GM19372 (cell line): ENCODE results near the gene UHRF2.
"Not testable (repeated sequence)": the region's sequence is repeated elsewhere in the genome, so short reads cannot be mapped to it uniquely, and the experiment has no call there.

Experiments used
- ATAC-seq: cut with Tn5 transposase; IDR thresholded peaks from one replicate; pipeline ENCODE4 v1.9.1; 2021; ENCODE audit warnings: mild to moderate bottlenecking, low read depth, moderate library complexity; ENCODE audit not compliant: unreplicated experiment

The UHRF2 gene

GRCh38 chr9:6424940-6425339 lies 11.9 kb downstream of the UHRF2 start:
- no peak for ATAC-seq

DNA sequence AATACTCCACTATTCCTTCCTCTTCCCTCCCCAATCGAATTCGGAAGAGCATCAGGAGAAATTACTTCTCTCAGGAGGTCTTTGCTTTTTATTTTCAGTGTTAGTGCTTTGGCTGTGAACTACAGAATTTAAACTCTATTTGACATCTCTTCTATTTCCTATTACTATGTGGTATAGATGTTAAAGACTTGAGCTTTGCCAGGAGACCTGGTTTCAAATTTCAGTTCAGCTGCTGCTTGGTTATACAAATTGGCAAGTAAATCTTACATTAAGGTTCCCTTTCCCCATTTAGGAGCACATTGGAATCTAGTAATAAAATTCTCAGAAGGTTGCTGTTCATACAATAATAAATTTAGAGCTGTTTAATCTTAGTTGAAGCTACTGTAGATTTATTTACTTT lies 13.1 kb downstream of the UHRF2 start:
- no peak for ATAC-seq

- ATAC-seq: peak; percentile 95
Measured at GRCh38 chr9:6428940-6429889, 16.2 kb downstream of the UHRF2 start.

DNA sequence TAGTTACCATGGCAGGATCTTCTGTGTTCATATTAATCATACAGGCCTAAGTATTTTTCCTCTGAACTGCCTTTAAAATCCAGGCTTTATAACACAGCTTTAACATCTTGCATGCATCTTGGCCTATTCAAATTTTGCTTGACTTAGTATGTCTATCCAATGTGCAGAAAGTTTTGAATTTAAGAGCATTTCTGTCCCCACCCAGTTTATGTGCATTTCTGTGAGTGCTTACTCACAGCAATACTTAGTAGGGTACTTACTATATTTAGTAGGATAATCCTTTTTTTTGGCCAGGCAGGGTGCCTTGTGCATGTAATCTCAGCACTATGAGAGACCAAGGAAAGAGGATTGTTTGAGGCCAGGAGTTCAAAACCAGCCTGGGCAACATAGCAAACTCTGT lies 18.0 kb downstream of the UHRF2 start:
- ATAC-seq: no peak

DNA sequence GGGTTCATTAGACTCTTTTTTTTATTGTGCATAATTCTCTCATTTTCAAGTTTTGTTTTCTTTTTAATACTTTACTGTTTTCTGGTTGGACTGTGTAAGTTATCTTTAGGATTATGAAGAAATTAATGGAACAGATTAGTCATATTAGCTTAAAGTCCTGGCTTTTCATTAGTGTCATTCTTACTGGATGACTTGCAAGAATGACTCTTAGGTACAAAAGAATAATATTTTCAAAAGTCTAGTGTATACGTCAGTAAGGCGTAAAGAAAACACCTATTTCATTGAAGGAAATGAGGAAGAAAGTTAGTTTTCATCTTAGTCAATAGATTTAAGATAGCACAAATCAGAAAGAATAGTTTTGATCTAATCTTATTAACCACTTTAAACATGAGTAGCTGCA lies 20.4 kb downstream of the UHRF2 start:
- no peak for ATAC-seq

DNA sequence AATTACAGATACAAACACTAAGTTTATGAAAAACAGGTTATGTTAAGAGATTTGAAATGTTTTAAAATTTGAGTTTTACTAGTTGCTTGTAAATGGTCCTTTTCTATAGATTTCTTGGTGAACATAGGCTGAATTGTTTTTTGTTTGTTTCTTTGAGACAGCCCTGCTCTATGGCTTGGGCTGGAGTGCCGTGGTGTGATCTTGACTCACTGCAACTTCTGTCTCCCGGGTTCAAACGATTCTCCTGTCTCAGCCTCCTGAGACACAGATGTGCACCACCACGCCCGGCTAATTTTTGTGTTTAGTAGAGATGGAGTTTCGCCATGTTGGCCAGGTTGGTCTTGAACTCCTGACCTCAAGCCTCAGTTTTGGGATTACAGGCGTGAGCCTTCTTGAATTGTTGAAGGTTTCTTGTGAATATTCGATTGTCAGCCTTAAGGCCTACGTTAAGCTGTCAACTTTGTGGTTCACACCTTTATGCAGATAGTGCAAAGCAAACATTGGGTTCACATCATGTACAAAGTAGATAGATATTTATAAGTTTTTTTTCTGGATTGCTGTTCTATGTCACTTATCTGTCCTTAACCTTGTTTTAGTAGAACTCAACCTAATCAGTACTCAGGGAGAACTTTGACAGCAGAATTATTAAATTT lies 26.2 kb downstream of the UHRF2 start:
- ATAC-seq: no peak

DNA sequence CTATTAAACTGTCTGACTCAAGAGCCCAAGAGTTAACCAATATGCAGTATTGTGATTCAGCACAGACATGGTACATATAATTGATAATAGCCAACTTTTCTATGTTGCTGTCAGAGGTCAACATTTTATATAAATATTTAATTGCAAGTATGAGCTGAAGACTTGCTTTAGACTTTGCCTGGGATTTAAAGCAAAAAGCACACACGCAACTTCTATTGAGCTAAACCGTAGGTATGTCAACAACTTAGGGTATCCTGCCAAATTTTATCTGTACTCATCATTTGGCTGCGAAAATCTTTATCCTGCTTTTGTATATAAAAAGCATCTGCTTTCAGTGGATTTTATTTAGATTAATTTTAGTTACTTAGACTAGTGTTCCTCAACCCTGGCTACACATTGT lies 27.4 kb downstream of the UHRF2 start:
- ATAC-seq: no peak

GRCh38 chr9:6441269-6441668 lies 28.3 kb downstream of the UHRF2 start:
- no peak for ATAC-seq

DNA sequence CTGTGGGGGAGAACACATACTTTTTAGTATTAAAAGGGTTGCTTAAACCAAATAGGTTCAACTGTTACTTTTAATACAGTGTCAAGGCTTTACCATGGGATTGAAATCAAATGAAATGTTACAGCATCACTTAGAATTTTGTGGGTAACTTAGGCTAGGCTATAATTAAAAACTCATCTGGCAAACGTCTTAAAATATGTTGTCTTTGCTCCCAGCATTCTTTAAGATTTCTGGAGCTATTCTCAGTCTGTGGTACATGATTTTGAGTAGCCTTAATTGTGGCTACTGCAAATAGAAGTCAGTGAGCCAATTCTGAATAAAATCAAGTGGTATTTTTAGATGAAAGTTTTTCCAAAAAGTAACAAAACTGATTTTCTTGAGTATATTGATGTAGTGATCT lies 30.7 kb downstream of the UHRF2 start:
- no peak for ATAC-seq

- ATAC-seq: no peak
Measured at GRCh38 chr9:6444128-6444527, 31.1 kb downstream of the UHRF2 start.

DNA sequence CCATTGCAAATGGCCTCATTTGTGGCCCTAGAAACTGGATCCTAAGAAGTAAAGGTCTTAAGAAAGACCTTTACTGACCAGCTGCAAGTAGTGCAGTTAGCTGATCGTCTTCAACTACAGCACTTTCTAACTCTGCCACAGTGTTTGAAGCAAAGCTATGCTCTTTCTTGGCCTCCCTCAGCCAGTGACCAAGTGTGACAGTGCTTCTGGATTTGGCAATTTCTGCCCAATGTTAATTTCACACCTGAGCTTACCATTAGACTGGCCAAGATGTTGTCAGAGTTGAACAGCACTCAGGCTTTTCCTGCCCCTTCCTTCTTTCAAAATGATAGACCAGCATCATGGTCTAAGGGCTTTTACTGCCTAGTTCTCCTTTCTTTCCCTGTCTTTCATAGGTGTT lies 36.1 kb downstream of the UHRF2 start:
- no peak for ATAC-seq

DNA sequence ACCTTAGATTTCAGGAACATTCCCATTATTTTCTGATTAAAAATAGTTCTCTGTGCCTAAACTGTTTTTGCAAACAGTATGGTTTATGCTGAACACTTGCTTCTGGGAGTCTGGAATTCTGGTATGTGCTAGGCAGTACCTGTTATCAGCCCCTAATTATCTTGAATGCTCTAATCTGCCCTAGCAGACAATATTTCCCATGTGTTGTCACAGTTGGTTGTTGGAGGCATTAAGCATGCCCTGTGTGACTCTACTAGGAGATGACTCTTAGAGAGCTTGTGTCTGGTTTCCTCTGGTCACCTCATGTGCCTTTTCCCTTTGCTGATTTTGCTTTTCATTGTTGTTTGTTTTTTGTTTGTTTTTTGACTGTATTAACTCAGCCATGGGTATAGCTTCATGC lies 36.6 kb downstream of the UHRF2 start:
- ATAC-seq: no peak

GRCh38 chr9:6450641-6451375 lies 37.8 kb downstream of the UHRF2 start:
- no peak for ATAC-seq

DNA sequence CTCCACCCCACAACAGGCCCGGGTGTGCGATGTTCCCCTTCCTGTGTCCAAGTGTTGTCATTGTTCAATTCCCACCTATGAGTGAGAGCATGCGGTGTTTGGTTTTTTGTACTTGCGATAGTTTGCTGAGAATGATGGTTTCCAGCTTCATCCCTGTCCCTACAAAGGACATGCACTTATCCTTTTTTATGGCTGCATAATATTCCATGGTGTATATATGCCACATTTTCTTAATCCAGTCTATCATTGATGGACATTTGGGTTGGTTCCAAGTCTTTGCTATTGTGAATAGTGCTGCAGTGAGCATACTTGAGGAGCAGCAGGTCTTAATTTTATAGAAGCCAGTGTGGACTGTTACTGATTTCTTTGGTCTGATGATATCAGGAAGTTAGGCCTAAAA lies 42.3 kb downstream of the UHRF2 start:
- ATAC-seq: not testable (repeated sequence)

DNA sequence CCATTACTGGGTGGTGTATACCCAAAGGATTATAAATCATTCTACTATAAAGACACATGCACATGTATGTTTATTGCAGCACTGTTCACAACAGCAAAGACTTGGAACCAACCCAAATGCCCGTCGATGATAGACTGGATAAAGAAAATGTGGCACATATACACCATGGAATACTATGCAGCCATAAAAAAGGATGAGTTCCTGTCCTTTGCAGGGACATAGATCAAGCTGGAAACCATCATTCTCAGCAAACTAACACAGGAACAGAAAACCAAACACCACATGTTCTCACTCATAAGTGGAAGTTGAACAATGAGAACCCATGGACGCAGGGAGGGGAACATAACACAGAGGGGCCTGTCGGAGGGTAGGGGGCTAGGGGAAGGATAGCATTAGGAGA lies 45.7 kb downstream of the UHRF2 start:
- ATAC-seq: not testable (repeated sequence)

DNA sequence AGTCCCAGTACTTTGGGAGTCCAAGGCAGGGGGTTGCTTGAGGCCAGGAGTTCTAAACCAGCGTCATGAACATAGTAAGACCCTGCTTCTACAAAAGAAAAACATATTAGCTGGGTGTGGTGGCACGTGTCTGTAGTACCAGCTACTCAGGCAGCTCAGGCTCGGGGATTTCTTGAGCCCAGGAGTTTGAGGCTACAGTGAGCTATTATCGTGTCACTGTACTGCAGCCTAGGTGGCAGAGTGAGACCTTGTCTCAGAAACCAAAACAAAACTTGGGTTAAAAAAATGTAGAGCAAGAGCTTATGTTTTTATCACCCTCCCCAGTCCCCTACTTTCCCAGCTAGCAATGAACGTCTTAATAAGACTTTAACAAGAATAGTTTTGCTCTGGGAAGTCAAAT lies 46.7 kb downstream of the UHRF2 start:
- ATAC-seq: no peak

- no peak for ATAC-seq
Measured at GRCh38 chr9:6460189-6460768, 47.3 kb downstream of the UHRF2 start.

- no peak for ATAC-seq
Measured at GRCh38 chr9:6461619-6462018, 48.6 kb downstream of the UHRF2 start.

GRCh38 chr9:6467006-6467625 lies 54.1 kb downstream of the UHRF2 start:
- no peak for ATAC-seq

- no peak for ATAC-seq
Measured at GRCh38 chr9:6471231-6471850, 58.3 kb downstream of the UHRF2 start.
